NCI-H2227 treated with DMSO at 0.1 percent for 48 hours (cell line): ENCODE measurements around the gene BASP1.
"Not testable (repeated sequence)": the region's sequence is repeated elsewhere in the genome, so short reads cannot be mapped to it uniquely, and the experiment has no call there.

Experiments
- DNase-seq: peaks from one replicate; lab custom pipeline; 2025; lab: John Stamatoyannopoulos, UW

Gene BASP1

GRCh38 chr5:17191574-17191973 lies 25.9 kb upstream of the BASP1 start:
- DNase-seq, result not testable (repeated sequence)

- no peak for DNase-seq
These were observed 25.2 kb upstream of the BASP1 start for GRCh38 chr5:17192191-17192590.

- DNase-seq, result no peak
These were observed 21.4 kb upstream of the BASP1 start for GRCh38 chr5:17196024-17196423.

GRCh38 chr5:17196697-17197096 lies 20.7 kb upstream of the BASP1 start:
- DNase-seq, result no peak

GRCh38 chr5:17203329-17204132 lies 13.9 kb upstream of the BASP1 start:
- peak; percentile 8 for DNase-seq

GRCh38 chr5:17204133-17204489 lies 13.3 kb upstream of the BASP1 start:
- DNase-seq, result no peak

- DNase-seq, result no peak
These were observed 11.4 kb upstream of the BASP1 start for GRCh38 chr5:17206021-17206420.

- no peak for DNase-seq
These were observed 5.2 kb upstream of the BASP1 start for GRCh38 chr5:17212191-17212590.

- no peak for DNase-seq
These were observed 4.4 kb upstream of the BASP1 start for GRCh38 chr5:17212996-17213395.

- no peak for DNase-seq
These were observed 3.5 kb upstream of the BASP1 start for GRCh38 chr5:17213938-17214337.

- no peak for DNase-seq
These were observed 2.5 kb upstream of the BASP1 start for GRCh38 chr5:17214893-17215292.

- DNase-seq, result no peak
These were observed 2.1 kb upstream of the BASP1 start for GRCh38 chr5:17215361-17215760.

GRCh38 chr5:17216176-17216973 lies 1.1 kb upstream of the BASP1 start:
- DNase-seq, result peak; percentile 8

- no peak for DNase-seq
These were observed 398 bp upstream of the BASP1 start for GRCh38 chr5:17216974-17217492.

- DNase-seq, result no peak
These were observed 1.0 kb downstream of the BASP1 start for GRCh38 chr5:17218353-17219005.

- DNase-seq, result no peak
These were observed 1.6 kb downstream of the BASP1 start for GRCh38 chr5:17219006-17219422.

- DNase-seq, result no peak
These were observed 2.0 kb downstream of the BASP1 start for GRCh38 chr5:17219469-17219868.

GRCh38 chr5:17219992-17220391 lies 2.6 kb downstream of the BASP1 start:
- no peak for DNase-seq

GRCh38 chr5:17220469-17220868 lies 3.0 kb downstream of the BASP1 start:
- no peak for DNase-seq

GRCh38 chr5:17221843-17222636 lies 4.6 kb downstream of the BASP1 start:
- no peak for DNase-seq

- no peak for DNase-seq
These were observed 5.2 kb downstream of the BASP1 start for GRCh38 chr5:17222664-17223063.
